Measurements from ENCODE around the gene ADAM8.

The ADAM8 gene

GRCh38 chr10:133251388-133252222 is 25.1 kb downstream of the ADAM8 start:
- no peak for DNase-seq (ENCODE audit: low read depth in 2 of 2, low spot score in 1 of 2)

- no peak for DNase-seq (ENCODE audit: low read depth in 2 of 2, low spot score in 1 of 2)
These were observed 26.5 kb downstream of the ADAM8 start for GRCh38 chr10:133249975-133250754.

- no peak for DNase-seq (ENCODE audit: low read depth in 2 of 2, low spot score in 1 of 2)
These were observed 27.4 kb downstream of the ADAM8 start for GRCh38 chr10:133249094-133249780.

- DNase-seq (ENCODE audit: low read depth in 2 of 2, low spot score in 1 of 2) = no peak
These were observed 28.3 kb downstream of the ADAM8 start for GRCh38 chr10:133248334-133248715.

GRCh38 chr10:133247681-133248333 is 28.9 kb downstream of the ADAM8 start:
- DNase-seq (ENCODE audit: low read depth in 2 of 2, low spot score in 1 of 2) = no peak

- DNase-seq (ENCODE audit: low read depth in 2 of 2, low spot score in 1 of 2) = no peak
These were observed 30.4 kb downstream of the ADAM8 start for GRCh38 chr10:133246236-133246626.

- no peak for DNase-seq (ENCODE audit: low read depth in 2 of 2, low spot score in 1 of 2)
These were observed 31.0 kb downstream of the ADAM8 start for GRCh38 chr10:133245439-133246235.

- DNase-seq (ENCODE audit: low read depth in 2 of 2, low spot score in 1 of 2) = no peak
These were observed 33.1 kb downstream of the ADAM8 start for GRCh38 chr10:133243593-133243992.

GRCh38 chr10:133242611-133243356 is 33.9 kb downstream of the ADAM8 start:
- DNase-seq (ENCODE audit: low read depth in 2 of 2, low spot score in 1 of 2) = no peak

GRCh38 chr10:133241501-133242205 is 35.0 kb downstream of the ADAM8 start:
- no peak for DNase-seq (ENCODE audit: low read depth in 2 of 2, low spot score in 1 of 2)

- no peak for DNase-seq (ENCODE audit: low read depth in 2 of 2, low spot score in 1 of 2)
These were observed 36.7 kb downstream of the ADAM8 start for GRCh38 chr10:133239990-133240389.

GRCh38 chr10:133238466-133238804 is 38.2 kb downstream of the ADAM8 start:
- no peak for DNase-seq (ENCODE audit: low read depth in 2 of 2, low spot score in 1 of 2)

GRCh38 chr10:133237588-133238465 is 38.8 kb downstream of the ADAM8 start, which contains the start of gene VENTX:
Gene VENTX (plus strand): TSS chr10:133237855. CDS start chr10:133237915, 60 bp downstream.
- DNase-seq (ENCODE audit: low read depth in 2 of 2, low spot score in 1 of 2) = no peak

- no peak for DNase-seq (ENCODE audit: low read depth in 2 of 2, low spot score in 1 of 2)
These were observed 39.5 kb downstream of the ADAM8 start for GRCh38 chr10:133237241-133237587.

- DNase-seq (ENCODE audit: low read depth in 2 of 2, low spot score in 1 of 2) = no peak
These were observed 40.0 kb downstream of the ADAM8 start for GRCh38 chr10:133236401-133237240.

GRCh38 chr10:133235932-133236331 is 40.7 kb downstream of the ADAM8 start:
- DNase-seq (ENCODE audit: low read depth in 2 of 2, low spot score in 1 of 2) = no peak

GRCh38 chr10:133235265-133235855 is 41.3 kb downstream of the ADAM8 start:
- no peak for DNase-seq (ENCODE audit: low read depth in 2 of 2, low spot score in 1 of 2)

Data from stimulated activated CD8-positive, alpha-beta memory T cell treated with anti-CD3 and anti-CD28 coated beads, Interleukin-4, amount 100 ng/mL, for 4 hours (primary cell).